ENCODE results near the gene DUSP22.
"Not testable (repeated sequence)": the region's sequence is repeated elsewhere in the genome, so short reads cannot be mapped to it uniquely, and the experiment has no call there.

Gene DUSP22

GRCh38 chr6:366389-367297 lies 74.4 kb downstream of the DUSP22 start:
- FAIRE-seq = no peak

GRCh38 chr6:367298-367794 lies 75.1 kb downstream of the DUSP22 start:
- no peak for FAIRE-seq

GRCh38 chr6:367891-368630 lies 75.8 kb downstream of the DUSP22 start:
- FAIRE-seq = no peak

GRCh38 chr6:369559-370431 lies 77.5 kb downstream of the DUSP22 start:
- FAIRE-seq = no peak

GRCh38 chr6:370555-370954 lies 78.3 kb downstream of the DUSP22 start:
- no peak for FAIRE-seq

GRCh38 chr6:371851-372250 lies 79.6 kb downstream of the DUSP22 start:
- not testable (repeated sequence) for FAIRE-seq

- FAIRE-seq = no peak
Observed at GRCh38 chr6:372336-372911, 80.1 kb downstream of the DUSP22 start.

- no peak for FAIRE-seq
Observed at GRCh38 chr6:373031-373430, 80.7 kb downstream of the DUSP22 start.

- FAIRE-seq = no peak
Observed at GRCh38 chr6:373773-374724, 81.8 kb downstream of the DUSP22 start.

- FAIRE-seq = no peak
Observed at GRCh38 chr6:374956-375355, 82.7 kb downstream of the DUSP22 start.

GRCh38 chr6:376827-377640 lies 84.7 kb downstream of the DUSP22 start:
- FAIRE-seq = no peak

GRCh38 chr6:377641-378020 lies 85.3 kb downstream of the DUSP22 start:
- not testable (repeated sequence) for FAIRE-seq

- FAIRE-seq = no peak
Observed at GRCh38 chr6:378090-378957, 86.0 kb downstream of the DUSP22 start.

- FAIRE-seq = no peak
Observed at GRCh38 chr6:378958-379409, 86.7 kb downstream of the DUSP22 start.

- FAIRE-seq = no peak
Observed at GRCh38 chr6:379410-380181, 87.3 kb downstream of the DUSP22 start.

GRCh38 chr6:380234-381218 lies 88.2 kb downstream of the DUSP22 start:
- no peak for FAIRE-seq
